ENCODE measurements around the gene GNAQ.
"Not testable (repeated sequence)": the region's sequence is repeated elsewhere in the genome, so short reads cannot be mapped to it uniquely, and the experiment has no call there.

GNAQ gene

GRCh38 chr9:77710316-77710715 is 321.3 kb downstream of the GNAQ start:
- no peak overlapping the region for H3K4me3 ChIP-seq (ENCODE audit: low read depth, low read length)
- TF ChIP-seq CTCF (IDR thresholded peaks at IDR 0.05; ENCODE audit: borderline replicate concordance, insufficient read depth, low read depth, low read length) = no peak

GRCh38 chr9:77708064-77708815 is 323.4 kb downstream of the GNAQ start:
- H3K4me3 ChIP-seq (ENCODE audit: low read depth, low read length) = no peak overlapping the region
- no peak for TF ChIP-seq CTCF (IDR thresholded peaks at IDR 0.05; ENCODE audit: borderline replicate concordance, insufficient read depth, low read depth, low read length)

GRCh38 chr9:77707383-77708063 is 324.1 kb downstream of the GNAQ start:
- no peak overlapping the region for H3K4me3 ChIP-seq (ENCODE audit: low read depth, low read length)
- no peak for TF ChIP-seq CTCF (IDR thresholded peaks at IDR 0.05; ENCODE audit: borderline replicate concordance, insufficient read depth, low read depth, low read length)

- TF ChIP-seq CTCF (IDR thresholded peaks at IDR 0.05; ENCODE audit: borderline replicate concordance, insufficient read depth, low read depth, low read length) = no peak
- no peak overlapping the region for H3K4me3 ChIP-seq (ENCODE audit: low read depth, low read length)
Observed at GRCh38 chr9:77705636-77706035, 326.0 kb downstream of the GNAQ start.

- H3K4me3 ChIP-seq (ENCODE audit: low read depth, low read length) = not testable (repeated sequence)
Observed at GRCh38 chr9:77702521-77703390, 328.9 kb downstream of the GNAQ start.

- TF ChIP-seq CTCF (IDR thresholded peaks at IDR 0.05; ENCODE audit: borderline replicate concordance, insufficient read depth, low read depth, low read length) = no peak
- H3K4me3 ChIP-seq (ENCODE audit: low read depth, low read length) = no peak overlapping the region
Observed at GRCh38 chr9:77697238-77697984, 334.2 kb downstream of the GNAQ start.

- not testable (repeated sequence) for H3K4me3 ChIP-seq (ENCODE audit: low read depth, low read length)
Observed at GRCh38 chr9:77690723-77691122, 340.9 kb downstream of the GNAQ start.

- not testable (repeated sequence) for H3K4me3 ChIP-seq (ENCODE audit: low read depth, low read length)
Observed at GRCh38 chr9:77690119-77690518, 341.5 kb downstream of the GNAQ start.

GRCh38 chr9:77687737-77688136 is 343.9 kb downstream of the GNAQ start:
- not testable (repeated sequence) for H3K4me3 ChIP-seq (ENCODE audit: low read depth, low read length)

All from GM12875 (cell line).